22Rv1 (cell line): ENCODE data around the gene IMMP2L.
A peak's percentile ranks its signal among the peaks of the same experiment; 100 is the strongest.

Experiments used
- H3K27ac ChIP-seq: fragments of 450-650 bp; 2 replicates; pipeline ENCODE4 v1.5.1; 2017
- ZFX ChIP-seq: fragments of 450-650 bp; IDR thresholded peaks from 2 replicates; pipeline ENCODE4 v1.6.1; 2017; ENCODE audit warnings: antibody characterized with exemption, borderline replicate concordance
- TF ChIP-seq, protein P1 (sequence below): fragments of 450-650 bp; IDR thresholded peaks from 2 replicates; pipeline ENCODE4 v1.5.1; 2017; ENCODE audit warnings: mild to moderate bottlenecking

The IMMP2L gene

DNA sequence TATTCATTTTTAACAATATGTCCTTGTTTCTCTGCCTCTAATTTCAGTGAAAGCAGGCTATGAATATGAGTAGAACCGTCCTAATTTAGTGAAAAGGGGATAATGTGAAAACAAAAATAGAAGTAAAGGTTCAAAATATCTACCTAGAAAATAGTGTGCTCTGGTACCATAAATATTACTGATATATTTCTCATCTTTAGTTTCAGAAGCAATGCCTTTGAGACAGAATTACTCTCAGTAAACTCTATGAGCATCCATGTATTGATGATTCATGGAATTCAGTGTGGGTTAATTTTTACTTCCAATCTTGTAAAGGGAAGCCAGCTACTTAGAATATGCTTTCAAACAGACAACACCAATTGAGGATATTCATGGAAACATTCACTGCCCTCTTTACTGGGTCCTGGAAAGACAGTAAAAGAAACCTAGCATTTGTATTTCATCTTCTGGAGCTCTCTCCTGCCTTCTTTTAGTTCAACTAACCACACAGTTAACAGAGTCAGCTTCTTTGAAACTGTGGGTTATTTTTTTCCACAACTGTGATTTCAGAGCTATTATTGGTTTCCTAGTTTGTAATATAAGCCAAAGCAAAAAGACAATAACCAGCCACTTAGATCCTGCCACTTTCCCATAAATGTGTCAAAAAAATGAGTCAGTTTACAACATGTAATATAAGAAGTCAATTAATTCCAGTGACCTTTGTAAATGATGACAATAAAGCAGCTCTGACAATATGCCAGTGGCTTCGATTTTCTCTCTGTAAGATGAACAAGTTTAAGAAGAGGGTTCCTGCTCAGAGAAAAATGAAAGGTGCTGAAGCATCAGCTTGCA, 469.7 kb downstream of the IMMP2L start:
- TF ChIP-seq ZFX, result no peak
- no peak overlapping the region for H3K27ac ChIP-seq

DNA sequence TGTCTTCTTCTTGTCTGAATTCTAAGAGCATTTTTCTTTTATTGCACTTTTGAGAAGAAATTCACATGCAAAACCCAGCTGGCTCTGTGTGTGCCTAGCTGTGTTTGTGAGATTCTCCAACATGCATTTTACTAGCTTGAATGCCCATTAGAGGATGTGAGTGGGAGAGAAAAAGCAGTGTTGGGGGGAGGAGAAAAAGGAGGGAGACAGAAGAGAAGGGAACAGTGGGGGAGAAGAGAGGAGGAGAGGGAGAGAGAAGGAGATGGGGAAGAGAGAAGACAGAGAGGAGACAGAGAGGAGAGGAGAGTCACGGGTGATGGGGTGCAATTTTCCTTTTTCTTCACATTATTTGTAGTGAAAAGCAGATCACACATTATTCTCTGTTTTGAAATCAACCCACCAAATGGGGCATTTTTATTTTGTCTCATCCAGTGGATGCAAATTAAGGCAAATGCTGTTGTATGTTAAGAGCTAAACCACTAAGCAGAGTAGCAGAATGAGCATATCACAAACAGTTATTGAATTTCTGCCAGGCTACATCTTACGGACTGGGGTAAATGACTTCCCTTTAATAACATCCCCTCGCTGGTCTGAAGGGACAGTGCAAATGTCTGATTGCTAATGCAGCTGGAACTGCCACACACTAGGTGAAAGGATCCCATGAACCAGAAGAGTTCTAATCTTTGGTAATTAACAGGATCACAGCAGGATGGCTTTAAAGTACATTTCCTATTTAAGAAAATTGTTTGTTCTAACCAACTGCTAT, 470.5 kb downstream of the IMMP2L start:
- TF ChIP-seq, protein P1, sequence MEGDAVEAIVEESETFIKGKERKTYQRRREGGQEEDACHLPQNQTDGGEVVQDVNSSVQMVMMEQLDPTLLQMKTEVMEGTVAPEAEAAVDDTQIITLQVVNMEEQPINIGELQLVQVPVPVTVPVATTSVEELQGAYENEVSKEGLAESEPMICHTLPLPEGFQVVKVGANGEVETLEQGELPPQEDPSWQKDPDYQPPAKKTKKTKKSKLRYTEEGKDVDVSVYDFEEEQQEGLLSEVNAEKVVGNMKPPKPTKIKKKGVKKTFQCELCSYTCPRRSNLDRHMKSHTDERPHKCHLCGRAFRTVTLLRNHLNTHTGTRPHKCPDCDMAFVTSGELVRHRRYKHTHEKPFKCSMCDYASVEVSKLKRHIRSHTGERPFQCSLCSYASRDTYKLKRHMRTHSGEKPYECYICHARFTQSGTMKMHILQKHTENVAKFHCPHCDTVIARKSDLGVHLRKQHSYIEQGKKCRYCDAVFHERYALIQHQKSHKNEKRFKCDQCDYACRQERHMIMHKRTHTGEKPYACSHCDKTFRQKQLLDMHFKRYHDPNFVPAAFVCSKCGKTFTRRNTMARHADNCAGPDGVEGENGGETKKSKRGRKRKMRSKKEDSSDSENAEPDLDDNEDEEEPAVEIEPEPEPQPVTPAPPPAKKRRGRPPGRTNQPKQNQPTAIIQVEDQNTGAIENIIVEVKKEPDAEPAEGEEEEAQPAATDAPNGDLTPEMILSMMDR, result no peak
- TF ChIP-seq ZFX, result no peak
- H3K27ac ChIP-seq, result no peak overlapping the region

DNA sequence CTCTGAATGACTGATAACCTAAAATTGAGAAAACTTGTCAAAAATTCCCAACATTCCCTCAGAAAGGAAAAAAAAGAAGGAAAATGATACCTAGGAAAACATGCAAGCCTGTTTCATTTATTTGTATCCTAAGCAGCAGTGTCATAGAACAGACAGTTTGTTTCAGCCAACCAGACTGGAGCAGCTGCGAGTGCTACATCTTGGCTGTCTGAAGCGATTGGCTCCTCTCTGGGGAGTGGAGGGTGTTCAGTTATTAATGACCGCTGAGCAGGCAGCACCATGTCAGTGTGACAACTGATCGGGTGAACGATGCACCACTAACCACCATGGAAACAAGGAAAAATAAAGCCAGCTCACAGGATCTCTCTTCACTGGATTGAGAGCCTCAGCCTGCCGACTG, 471.4 kb downstream of the IMMP2L start, which contains the start of gene LRRN3:
Gene LRRN3 (plus strand): TSS at position 282 of the 400 bp plus-strand sequence. CDS start 31,646 bp downstream, outside the sequence.
- TF ChIP-seq, protein P1, result no peak
- TF ChIP-seq ZFX, result no peak
- H3K27ac ChIP-seq, result no peak within 1 kb of the TSS

DNA sequence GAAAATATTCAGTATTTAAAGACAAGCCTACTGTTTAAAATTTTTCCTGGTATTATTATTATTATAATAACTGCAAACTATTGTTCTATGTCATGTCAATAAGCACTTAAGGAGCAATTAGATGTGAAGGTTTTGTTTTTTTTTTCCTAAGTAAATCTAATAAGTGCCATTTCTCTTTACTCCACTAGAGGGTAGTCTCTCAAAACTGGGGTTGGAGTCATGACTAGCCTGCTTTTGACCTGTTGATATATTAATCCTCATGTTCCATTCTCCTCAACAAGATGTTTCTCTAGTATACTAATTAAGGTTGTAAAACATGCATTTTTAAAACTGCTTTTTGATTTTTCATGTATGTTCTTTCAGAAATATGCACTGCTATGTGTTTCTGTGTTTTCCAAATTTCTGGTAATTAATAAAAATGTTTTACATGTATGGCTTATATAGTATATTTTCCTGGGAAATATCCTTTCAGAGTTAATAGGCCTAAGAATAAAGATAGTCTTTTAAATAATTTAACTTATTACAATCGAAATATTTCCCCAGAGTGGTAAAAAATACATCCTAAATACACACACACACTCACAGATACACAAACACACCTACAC, 472.4 kb downstream of the IMMP2L start:
- H3K27ac ChIP-seq, result no peak overlapping the region
- TF ChIP-seq, protein P1, result peak; percentile 98
- TF ChIP-seq ZFX, result no peak

DNA sequence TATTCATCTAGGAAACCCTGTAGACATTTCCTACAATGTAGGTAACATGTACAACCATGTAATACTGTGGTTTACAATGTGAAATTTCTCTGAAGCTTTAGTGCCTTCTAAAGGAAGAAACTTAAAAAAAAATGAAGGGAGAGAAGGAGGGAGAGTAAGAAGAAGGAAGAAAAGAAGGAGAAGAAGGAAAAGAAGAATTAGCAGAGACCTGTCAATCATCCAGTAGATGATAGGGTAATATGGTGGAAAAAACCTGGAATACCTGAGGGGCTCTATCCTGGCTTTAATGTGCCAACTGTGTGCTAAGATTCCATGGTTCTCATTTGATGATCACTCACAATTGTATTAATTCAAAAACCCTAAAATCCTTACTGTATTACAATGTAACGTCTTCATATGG, 474.0 kb downstream of the IMMP2L start:
- no peak for TF ChIP-seq ZFX
- TF ChIP-seq, protein P1, result no peak
- no peak overlapping the region for H3K27ac ChIP-seq

DNA sequence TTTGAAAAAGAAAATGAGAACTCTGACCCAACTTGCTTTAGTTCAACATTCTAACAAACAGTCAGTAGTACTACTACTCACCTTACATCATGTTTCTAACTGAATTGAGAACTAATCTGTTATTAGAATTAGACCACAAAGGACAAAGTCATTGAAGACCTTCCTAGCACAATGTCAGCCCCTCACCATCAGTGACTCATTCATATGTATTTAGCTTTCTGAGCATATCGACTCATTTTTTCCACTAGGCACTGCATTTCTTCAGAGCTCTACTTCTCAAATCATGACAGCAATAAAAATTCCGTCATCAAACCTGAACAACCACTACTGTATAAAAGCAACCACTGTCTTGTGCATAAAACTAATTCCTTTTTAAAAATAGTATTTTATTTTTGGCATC, 475.8 kb downstream of the IMMP2L start:
- no peak overlapping the region for H3K27ac ChIP-seq
- TF ChIP-seq ZFX, result no peak

DNA sequence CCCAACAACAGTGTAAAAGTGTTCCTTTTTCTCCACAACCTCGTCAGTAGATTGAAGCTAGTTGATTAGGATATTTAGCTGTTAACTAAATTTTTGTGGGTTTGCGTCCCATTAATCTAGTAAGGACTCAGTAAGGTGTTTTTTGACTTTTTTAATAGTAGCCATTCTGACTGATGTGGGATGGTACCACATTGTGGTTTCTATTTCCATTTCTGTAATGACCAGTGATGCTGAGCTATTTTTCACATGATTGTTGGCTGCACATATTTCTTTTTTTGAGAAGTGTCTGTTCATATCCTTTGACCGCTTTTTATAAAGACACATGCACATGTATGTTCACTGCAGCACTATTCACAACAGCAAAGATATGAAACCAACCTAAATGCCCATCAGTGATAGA, 476.9 kb downstream of the IMMP2L start:
- TF ChIP-seq, protein P1, result no peak
- TF ChIP-seq ZFX, result no peak
- no peak overlapping the region for H3K27ac ChIP-seq

DNA sequence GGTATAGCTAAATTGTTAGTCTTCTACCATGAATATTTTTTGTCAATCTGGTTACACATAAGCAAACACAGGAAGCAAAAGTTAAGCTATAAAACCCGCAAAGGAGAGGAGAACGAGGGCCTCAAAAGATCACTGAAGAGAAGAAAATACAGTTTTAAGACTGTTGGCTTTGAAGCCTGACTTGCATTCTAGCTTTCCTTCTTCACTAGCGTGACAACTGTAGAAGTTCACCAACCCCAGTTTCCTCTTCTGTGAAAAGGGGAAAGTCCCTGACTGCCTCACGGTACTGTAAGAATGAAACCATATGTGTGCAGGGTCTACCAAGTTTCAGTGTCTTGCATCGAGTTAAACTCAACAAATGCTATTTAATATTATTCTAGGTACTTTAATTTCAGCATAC, 478.9 kb downstream of the IMMP2L start:
- TF ChIP-seq, protein P1, result no peak
- no peak for TF ChIP-seq ZFX
- no peak overlapping the region for H3K27ac ChIP-seq
